Right lobe of liver (tissue), 4 donors: Measurements from ENCODE around the gene ABCC9.

Source experiments
- POLR2A ChIP-seq: fragments of 450-650 bp; IDR thresholded peaks from one replicate; pipeline ENCODE4 v1.6.1; 2017; ENCODE audit warnings: antibody characterized with exemption, mild to moderate bottlenecking
- TF ChIP-seq, protein P1 (sequence below), 4 donors: fragments of 200-600 bp in 3 of 4; fragments of 450-650 bp in 1 of 4; IDR thresholded peaks; one replicate each; pipeline versions ENCODE4 v1.5.1 to v1.8.0; 2016 to 2022; ENCODE audit warnings: antibody characterized with exemption in 4 of 4, mild to moderate bottlenecking in 2 of 4
- donor health status: DM: no; HTN: no; CAD: no.
- donor health status: DM: no; HTN: no; CAD: no.
- donor health status: DM: no; HTN: yes; CAD: no.

DNA sequence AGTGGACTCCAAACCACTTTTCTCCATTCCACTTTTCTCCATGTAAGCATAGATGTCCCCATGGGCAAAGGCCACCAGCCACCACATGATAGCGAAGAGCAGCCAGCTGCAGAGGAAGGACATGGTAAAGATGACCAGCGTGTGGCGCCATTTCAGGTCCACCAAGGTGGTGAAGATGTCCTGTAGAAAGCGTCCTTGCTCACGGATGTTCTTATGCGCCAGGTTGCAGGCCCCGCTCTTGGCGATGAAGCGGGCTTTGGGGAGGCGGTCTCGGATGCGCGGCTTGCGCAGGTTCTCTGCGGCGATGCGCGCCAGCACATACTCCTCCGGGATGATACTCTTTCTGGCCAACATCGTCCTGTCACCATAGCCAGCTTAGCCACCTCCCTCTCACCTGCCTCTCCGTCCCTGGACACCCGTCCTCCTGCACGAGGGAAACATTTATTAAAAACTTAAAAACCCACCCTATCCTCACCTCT is 167.9 kb downstream of the ABCC9 start:
- peak; percentile 42 for TF ChIP-seq POLR2A
- TF ChIP-seq, protein P1, sequence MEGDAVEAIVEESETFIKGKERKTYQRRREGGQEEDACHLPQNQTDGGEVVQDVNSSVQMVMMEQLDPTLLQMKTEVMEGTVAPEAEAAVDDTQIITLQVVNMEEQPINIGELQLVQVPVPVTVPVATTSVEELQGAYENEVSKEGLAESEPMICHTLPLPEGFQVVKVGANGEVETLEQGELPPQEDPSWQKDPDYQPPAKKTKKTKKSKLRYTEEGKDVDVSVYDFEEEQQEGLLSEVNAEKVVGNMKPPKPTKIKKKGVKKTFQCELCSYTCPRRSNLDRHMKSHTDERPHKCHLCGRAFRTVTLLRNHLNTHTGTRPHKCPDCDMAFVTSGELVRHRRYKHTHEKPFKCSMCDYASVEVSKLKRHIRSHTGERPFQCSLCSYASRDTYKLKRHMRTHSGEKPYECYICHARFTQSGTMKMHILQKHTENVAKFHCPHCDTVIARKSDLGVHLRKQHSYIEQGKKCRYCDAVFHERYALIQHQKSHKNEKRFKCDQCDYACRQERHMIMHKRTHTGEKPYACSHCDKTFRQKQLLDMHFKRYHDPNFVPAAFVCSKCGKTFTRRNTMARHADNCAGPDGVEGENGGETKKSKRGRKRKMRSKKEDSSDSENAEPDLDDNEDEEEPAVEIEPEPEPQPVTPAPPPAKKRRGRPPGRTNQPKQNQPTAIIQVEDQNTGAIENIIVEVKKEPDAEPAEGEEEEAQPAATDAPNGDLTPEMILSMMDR (IDR thresholded peaks at IDR 0.05) = peak; percentile 43 to 61 (median 48)
